H1 (cell line): Measurements from ENCODE around the gene NCK2. TPM values are rescaled to one million over a fixed set of nuclear protein-coding genes. Genes with fewer than 3 reads are reported as not detected.

Experiments used
- CTCF ChIA-PET: fragments of 300-600 bp; sonication (Branson Sonifier 250); formaldehyde crosslinking; loops from one replicate; lab custom pipeline; 2021; ENCODE audit not compliant: partially characterized antibody; lab: Charles Lee
- POLR2A ChIA-PET: fragments of 300-600 bp; sonication (Branson Sonifier 250); formaldehyde crosslinking; loops from one replicate; lab custom pipeline; 2021; ENCODE audit warnings: inconsistent platforms; ENCODE audit not compliant: partially characterized antibody; lab: Charles Lee
- DNase-seq, 2 experiments: peaks; one replicate each; pipeline versions ENCODE4 v3.0.0 to v3.0.0-alpha.2; 2010 to 2022; ENCODE audit warnings: low spot score in 2 of 2, low read depth in 1 of 2, mixed read lengths in 1 of 2
- FAIRE-seq: peaks from 2 replicates; lab custom pipeline; 2011; peaks lifted over from hg19 to GRCh38; lab: Jason Lieb, UNC
- H2AFZ ChIP-seq: 2 replicates; pipeline ENCODE4 v1.8.1; 2012; ENCODE audit warnings: low read length, inconsistent platforms
- H2AK5ac ChIP-seq: 2 replicates; pipeline ENCODE4 v1.6.1; 2013; ENCODE audit warnings: low read depth, low read length
- H2BK120ac ChIP-seq: replicated peaks from 2 replicates; pipeline ENCODE3; 2013; ENCODE audit warnings: low read depth, low read length, inconsistent platforms
- H2BK12ac ChIP-seq: 2 replicates; pipeline ENCODE4 v1.6.1; 2013; ENCODE audit warnings: low read depth, low read length
- H2BK15ac ChIP-seq: 2 replicates; pipeline ENCODE4 v1.6.1; 2013; ENCODE audit warnings: low read length
- H2BK20ac ChIP-seq: 2 replicates; pipeline ENCODE4 v1.6.1; 2013; ENCODE audit warnings: low read length
- H2BK5ac ChIP-seq: 2 replicates; pipeline ENCODE4 v1.6.1; 2013; ENCODE audit warnings: low read depth, low read length
- H3K14ac ChIP-seq: 2 replicates; pipeline ENCODE4 v1.6.1; 2013; ENCODE audit warnings: inconsistent platforms; ENCODE audit not compliant: insufficient read length
- H3K18ac ChIP-seq: 2 replicates; pipeline ENCODE4 v1.6.1; 2013; ENCODE audit warnings: low read length; ENCODE audit errors: extremely low read depth
- H3K23ac ChIP-seq: 2 replicates; pipeline ENCODE4 v1.6.1; 2013; ENCODE audit warnings: inconsistent platforms; ENCODE audit not compliant: insufficient read length
- H3K23me2 ChIP-seq: 2 replicates; pipeline ENCODE4 v1.6.1; 2013; ENCODE audit warnings: low read depth, low read length
- H3K27ac ChIP-seq: 2 replicates; pipeline ENCODE4 v1.6.1; 2011; ENCODE audit warnings: low read depth, low read length, inconsistent platforms
- H3K27me3 ChIP-seq, 4 experiments: replicated peaks in 1 of 4; 1 replicate in 1 of 4; 2 replicates in 3 of 4; pipeline versions ENCODE4 v1.6.1 to v1.8.1; 2011 to 2013; ENCODE audit warnings: low read length in 3 of 4, mild to moderate bottlenecking in 3 of 4, inconsistent platforms in 2 of 4, mixed read lengths in 2 of 4, moderate library complexity in 1 of 4; ENCODE audit not compliant: control insufficient read depth in 3 of 4, insufficient read depth in 3 of 4; ENCODE audit errors: extremely low read depth in 1 of 4
- H3K36me3 ChIP-seq, 4 experiments: 2 replicates each; pipeline versions ENCODE4 v1.6.1 to v1.8.1; 2011 to 2013; ENCODE audit warnings: mild to moderate bottlenecking in 4 of 4, low read length in 3 of 4, moderate library complexity in 2 of 4, control low read depth in 1 of 4, inconsistent platforms in 1 of 4; ENCODE audit not compliant: insufficient read depth in 4 of 4, control insufficient read depth in 2 of 4
- H3K4ac ChIP-seq: replicated peaks from 2 replicates; pipeline ENCODE3; 2013; ENCODE audit warnings: low read length, low read depth, mixed read lengths, inconsistent platforms; ENCODE audit not compliant: insufficient read length
- H3K4me1 ChIP-seq, 4 experiments: replicated peaks in 1 of 4; 1 replicate in 1 of 4; 2 replicates in 3 of 4; pipeline versions ENCODE4 v1.6.1 to v1.8.1; 2011 to 2013; ENCODE audit warnings: low read length in 3 of 4, inconsistent platforms in 2 of 4, mixed read lengths in 1 of 4; ENCODE audit not compliant: insufficient read depth in 4 of 4, control insufficient read depth in 3 of 4
- H3K4me2 ChIP-seq, 2 experiments: 2 replicates each; pipeline versions ENCODE4 v1.6.1 to v1.8.1; 2011 to 2013; ENCODE audit warnings: low read depth in 2 of 2, low read length in 2 of 2, control low read depth in 1 of 2, inconsistent platforms in 1 of 2, mild to moderate bottlenecking in 1 of 2; ENCODE audit not compliant: insufficient read depth in 1 of 2
- H3K4me3 ChIP-seq, 4 experiments: fragments of 200-600, 300-600 bp in 1 of 4; sonication (generic), shearing (Covaris generic), sonication (Bioruptor Twin) in 1 of 4; 2 replicates each; pipeline versions ENCODE4 v1.5.1 to v1.8.1; 2011 to 2016; ENCODE audit warnings: low read length in 4 of 4, low read depth in 3 of 4, control low read depth in 2 of 4, inconsistent platforms in 2 of 4, mild to moderate bottlenecking in 2 of 4, mixed read lengths in 1 of 4, moderate library complexity in 1 of 4; ENCODE audit not compliant: insufficient read depth in 2 of 4; ENCODE audit errors: extremely low read depth in 1 of 4
- H3K56ac ChIP-seq: replicated peaks from 2 replicates; pipeline ENCODE3; 2013; ENCODE audit warnings: low read depth, mild to moderate bottlenecking, mixed read lengths, low read length, inconsistent platforms; ENCODE audit not compliant: insufficient read length
- H3K79me1 ChIP-seq: 2 replicates; pipeline ENCODE4 v1.6.1; 2013; ENCODE audit warnings: low read depth, low read length, control low read depth
- H3K79me2 ChIP-seq, 2 experiments: 2 replicates each; pipeline versions ENCODE4 v1.6.1 to v1.8.1; 2012 to 2013; ENCODE audit warnings: low read length in 2 of 2, mild to moderate bottlenecking in 2 of 2, inconsistent platforms in 1 of 2; ENCODE audit not compliant: insufficient read depth in 2 of 2, control insufficient read depth in 1 of 2
- H3K9ac ChIP-seq, 4 experiments: replicated peaks in 1 of 4; 1 replicate in 1 of 4; 2 replicates in 3 of 4; pipeline versions ENCODE4 v1.6.1 to v1.8.1; 2011 to 2013; ENCODE audit warnings: low read depth in 3 of 4, low read length in 3 of 4, control low read depth in 2 of 4, mild to moderate bottlenecking in 2 of 4, moderate library complexity in 2 of 4, inconsistent platforms in 1 of 4; ENCODE audit errors: extremely low read depth in 1 of 4
- H3K9me3 ChIP-seq, 2 experiments: 2 replicates each; pipeline versions ENCODE4 v1.6.1 to v1.8.1; 2012 to 2013; ENCODE audit warnings: mild to moderate bottlenecking in 2 of 2, moderate library complexity in 2 of 2, control low read depth in 1 of 2, inconsistent platforms in 1 of 2, low read depth in 1 of 2, low read length in 1 of 2, mixed read lengths in 1 of 2; ENCODE audit not compliant: insufficient read depth in 2 of 2
- H4K20me1 ChIP-seq, 2 experiments: replicated peaks in 1 of 2; 2 replicates each; pipeline versions ENCODE3 to v1.8.1; 2011 to 2013; ENCODE audit warnings: inconsistent platforms in 2 of 2, low read length in 2 of 2, mild to moderate bottlenecking in 1 of 2; ENCODE audit not compliant: insufficient read depth in 2 of 2, control insufficient read depth in 1 of 2
- H4K5ac ChIP-seq: 2 replicates; pipeline ENCODE4 v1.6.1; 2013; ENCODE audit warnings: low read length, low read depth, mixed read lengths, inconsistent platforms; ENCODE audit not compliant: insufficient read length
- H4K8ac ChIP-seq: 2 replicates; pipeline ENCODE4 v1.8.0; 2013; ENCODE audit warnings: mild to moderate bottlenecking, moderate library complexity, low read length, inconsistent platforms; ENCODE audit not compliant: insufficient read depth; ENCODE audit errors: extremely low read depth
- H4K91ac ChIP-seq: replicated peaks from 2 replicates; pipeline ENCODE3; 2013; ENCODE audit warnings: low read length, mixed read lengths, inconsistent platforms; ENCODE audit not compliant: insufficient read length
- CHD1 ChIP-seq: IDR thresholded peaks from 2 replicates; pipeline ENCODE4 v1.6.1; 2012; ENCODE audit warnings: low read depth, low read length, improper control_type of control experiment
- CTBP2 ChIP-seq: IDR thresholded peaks from 2 replicates; pipeline ENCODE4 v1.7.0; 2011; ENCODE audit warnings: borderline replicate concordance, mild to moderate bottlenecking, moderate library complexity, mixed read lengths, low read length; ENCODE audit not compliant: insufficient read depth, insufficient read length
- HDAC2 ChIP-seq, 2 experiments: fragments of 300-600 bp in 1 of 2; sonication (generic) in 1 of 2; IDR thresholded peaks; 2 replicates each; pipeline ENCODE4 v1.6.1; 2011 to 2012; ENCODE audit warnings: low read depth in 2 of 2, low read length in 2 of 2, mild to moderate bottlenecking in 2 of 2, moderate library complexity in 2 of 2, borderline replicate concordance in 1 of 2, inconsistent platforms in 1 of 2
- JUND ChIP-seq: IDR thresholded peaks from 2 replicates; pipeline ENCODE4 v1.6.1; 2011; ENCODE audit warnings: mild to moderate bottlenecking, improper control_type of control experiment, low read length
- KDM1A ChIP-seq: fragments of 200-600, 300-600 bp; sonication (generic); IDR thresholded peaks from 2 replicates; pipeline ENCODE4 v1.7.1; 2016; ENCODE audit warnings: mild to moderate bottlenecking, low read length, borderline replicate concordance
- MAFK ChIP-seq: IDR thresholded peaks from 2 replicates; pipeline ENCODE4 v1.6.1; 2012; ENCODE audit warnings: low read depth, mild to moderate bottlenecking, improper control_type of control experiment, low read length
- POU5F1 ChIP-seq: IDR thresholded peaks from 2 replicates; pipeline ENCODE4 v1.6.1; 2011; ENCODE audit warnings: low read depth, mild to moderate bottlenecking, low read length, moderate library complexity
- RNF2 ChIP-seq: fragments of 200-900, 300-1000 bp; sonication (generic); IDR thresholded peaks from 2 replicates; pipeline ENCODE4 v1.7.1; 2016; ENCODE audit warnings: borderline replicate concordance, low read depth, mild to moderate bottlenecking, antibody characterized with exemption, low read length; ENCODE audit not compliant: poor library complexity, severe bottlenecking; ENCODE audit errors: missing control alignments
- RXRA ChIP-seq: IDR thresholded peaks from 2 replicates; pipeline ENCODE4 v1.6.1; 2011; ENCODE audit warnings: low read depth, mild to moderate bottlenecking, low read length, moderate library complexity; ENCODE audit not compliant: insufficient read depth
- SIN3A ChIP-seq, 2 experiments: IDR thresholded peaks in 1 of 2; conservative IDR thresholded peaks in 1 of 2; 2 replicates each; pipeline ENCODE4 v1.6.1; 2011 to 2012; ENCODE audit warnings: low read length in 2 of 2, improper control_type of control experiment in 1 of 2, low read depth in 1 of 2, mild to moderate bottlenecking in 1 of 2
- SUZ12 ChIP-seq: fragments of 200-600 bp; sonication (generic); IDR thresholded peaks from 2 replicates; pipeline ENCODE4 v1.6.1; 2012; ENCODE audit warnings: mild to moderate bottlenecking, inconsistent platforms, low read length, moderate library complexity, mixed read lengths
- YY1 ChIP-seq: IDR thresholded peaks from 2 replicates; pipeline ENCODE4 v1.6.1; 2011; ENCODE audit warnings: low read depth, mild to moderate bottlenecking, low read length
- WGBS, 2 experiments: shearing (Covaris generic) in 1 of 2; methylation state at CpG; one replicate each; pipeline versions ENCODE4 v1.1.6 to v1.1.7; 2013 to 2015; ENCODE audit warnings: low lambda C conversion rate in 2 of 2, mixed read lengths in 2 of 2, inconsistent platforms in 1 of 2, low coverage in 1 of 2, missing lambda C conversion rate in 1 of 2; ENCODE audit not compliant: insufficient replicate concordance in 2 of 2, insufficient coverage in 1 of 2, insufficient read length in 1 of 2; ENCODE audit errors: extremely low coverage in 1 of 2, missing lambda C conversion rate in 1 of 2; 5-methylcytosine and 5-hydroxymethylcytosine counted together
- polyA plus RNA-seq, 7 experiments: library from polyadenylated mRNA; depleted of rRNA in 3 of 7; stranded (reverse) in 5 of 7; unstranded in 2 of 7; fragments of >200 nt in 5 of 7; fragments of 200-250 nt in 2 of 7; gene quantifications; 1 replicate in 5 of 7; 2 replicates in 1 of 7; 4 replicates in 1 of 7; pipeline versions ENCODE4 v1.2.1 to v1.2.3, GENCODE V29; 2011 to 2013; ENCODE audit warnings: missing spikeins in 2 of 7, mixed read lengths in 2 of 7
- total RNA-seq: library from RNA; stranded (reverse); fragmentation: NEBNext Ultra II Directional; extraction: Animal tissue kit (Norgen Biotek cat#: 25700); gene quantifications from 2 replicates; pipeline ENCODE4 v1.2.1, GENCODE V29; 2021

Gene NCK2
- total and polyA plus RNA-seq, 2 of the 8 experiments (the other 6 are each of a cell fraction or from before 2014, with no cell fraction given): 30.3 to 65.7 TPM

- no peak overlapping the region for H3K14ac ChIP-seq
- no peak overlapping the region for H4K8ac ChIP-seq
- CTCF ChIA-PET: interaction anchor here (0.5 to 1.6 kb wide), 4 partner anchors 10 to 31 kb away, joined by 3 to 4 read pairs (median 3); no protein-coding TSS in a partner anchor
- peaks cover 10 to 100% of the 10 kb centered on the region in 2 experiments for H3K79me2 ChIP-seq
- DNase-seq: no peak
- no peak overlapping the region for H2BK12ac ChIP-seq
- no peak overlapping the region for H3K27ac ChIP-seq
- no peak for TF ChIP-seq YY1
- TF ChIP-seq KDM1A: no peak
- no peak for TF ChIP-seq RXRA
- TF ChIP-seq CHD1: no peak
- TF ChIP-seq CTBP2: no peak
- no peak for TF ChIP-seq RNF2
- no peak for TF ChIP-seq SIN3A (conservative IDR thresholded peaks at IDR 0.05 in 1 of 2, IDR thresholded peaks at IDR 0.05 in 1 of 2; ENCODE audit: low read depth in 1 of 2, low read length in 2 of 2)
- no peak for TF ChIP-seq MAFK
- TF ChIP-seq HDAC2 (IDR thresholded peaks at IDR 0.05; ENCODE audit: borderline replicate concordance in 1 of 2, low read depth in 2 of 2, low read length in 2 of 2): no peak
- no peak for TF ChIP-seq JUND
- TF ChIP-seq POU5F1: no peak
- no peak for TF ChIP-seq SUZ12
- H3K4ac ChIP-seq: no peak overlapping the region
- H3K9ac ChIP-seq: no peak overlapping the region
- no peak overlapping the region for H2BK5ac ChIP-seq
- POLR2A ChIA-PET: no interaction called here
- peaks cover 19% of the 10 kb centered on the region; the same call in 1 of the 2 replicates for H3K79me1 ChIP-seq
- H3K18ac ChIP-seq: no peak overlapping the region
- no peak overlapping the region for H2BK15ac ChIP-seq
- no peak overlapping the region for H4K5ac ChIP-seq
- no peaks in the 10 kb centered on the region for H3K27me3 ChIP-seq
- no peak overlapping the region for H3K56ac ChIP-seq
- no peak overlapping the region for H2AFZ ChIP-seq
- no peak overlapping the region for H2AK5ac ChIP-seq
- H2BK20ac ChIP-seq: no peak overlapping the region
- WGBS, 2 experiments: 88% methylated on average over 9 of the region's 9 CpGs; no CpG with 5 or more reads in 1 of the 2 experiments
- no peak overlapping the region for H2BK120ac ChIP-seq
- H4K91ac ChIP-seq: no peak overlapping the region
- no peak overlapping the region for H3K4me2 ChIP-seq
- no peak overlapping the region for H3K4me3 ChIP-seq
- FAIRE-seq: no peak
- no peaks in the 10 kb centered on the region for H3K23me2 ChIP-seq
- no peaks in the 10 kb centered on the region for H3K9me3 ChIP-seq
- H3K23ac ChIP-seq: no peak overlapping the region
- no peaks in the 10 kb centered on the region for H3K36me3 ChIP-seq
- peaks cover 3 to 24% (median 12%) of the 10 kb centered on the region in 4 experiments for H3K4me1 ChIP-seq
- H4K20me1 ChIP-seq: peaks cover 7 to 16% of the 10 kb centered on the region in 2 experiments
Observed at GRCh38 chr2:105800036-105800713, 55.5 kb downstream of the NCK2 start.
